GM12878 (cell line): ENCODE measurements around the gene GPER1. TPM values are rescaled to one million over a fixed set of nuclear protein-coding genes. Genes with fewer than 3 reads are reported as not detected.

Experiments
- ATAC-seq: fragments of 200-7000 bp; cut with Tn5 transposase; 3 replicates; pipeline ENCODE4 v1.9.1; 2020; ENCODE audit warnings: mild to moderate bottlenecking, moderate library complexity
- BruUV-seq: library from RNA; stranded (reverse); fragments of 400-500 nt; replicated peaks from 2 replicates; lab custom pipeline; 2021; lab: Mats Ljungman, UMichigan
- CTCF ChIA-PET: fragments of 300-600 bp; sonication (Branson Sonifier 250); formaldehyde crosslinking; extraction: SDS; loops from one replicate; lab custom pipeline; 2021; ENCODE audit warnings: inconsistent platforms; lab: Yijun Ruan, JAX
- POLR2A ChIA-PET: fragments of 350-600 bp; formaldehyde crosslinking; extraction: SDS; loops from one replicate; lab custom pipeline; 2021; ENCODE audit warnings: inconsistent platforms; lab: Charles Lee
- RAD21 ChIA-PET: fragments of 300-600 bp; sonication (Branson Sonifier 250); formaldehyde crosslinking; loops from one replicate; lab custom pipeline; 2023; ENCODE audit warnings: antibody characterized with exemption; ENCODE audit not compliant: unreplicated experiment; lab: Charles Lee
- SMC1A ChIA-PET: fragments of 300-600 bp; sonication (Branson Sonifier 250); formaldehyde crosslinking; loops from one replicate; lab custom pipeline; 2023; ENCODE audit not compliant: unreplicated experiment, uncharacterized antibody; lab: Charles Lee
- DNase-seq: peaks from one replicate; pipeline ENCODE4 v3.0.0-alpha.2; 2011; ENCODE audit warnings: low read depth, low spot score
- FAIRE-seq: peaks from 3 replicates; lab custom pipeline; 2011; peaks lifted over from hg19 to GRCh38; lab: Jason Lieb, UNC
- H2AFZ ChIP-seq: 2 replicates; pipeline ENCODE4 v1.6.0; 2011; ENCODE audit warnings: low read depth, low read length, control low read depth; ENCODE audit not compliant: control insufficient read depth
- H3K27ac ChIP-seq: 2 replicates; pipeline ENCODE4 v1.5.1; 2011; ENCODE audit warnings: control low read depth; ENCODE audit not compliant: control insufficient read depth, insufficient read depth
- H3K27me3 ChIP-seq, 2 experiments: replicated peaks in 1 of 2; 2 replicates each; pipeline versions ENCODE4 v1.6.0 to v1.6.1; 2011; ENCODE audit warnings: low read length in 1 of 2; ENCODE audit not compliant: control insufficient read depth in 2 of 2, insufficient read depth in 2 of 2
- H3K36me3 ChIP-seq, 2 experiments: 2 replicates each; pipeline ENCODE4 v1.5.1; 2011; ENCODE audit warnings: low read length in 1 of 2; ENCODE audit not compliant: control insufficient read depth in 2 of 2, insufficient read depth in 2 of 2
- H3K4me1 ChIP-seq: 2 replicates; pipeline ENCODE4 v1.6.1; 2011; ENCODE audit warnings: mild to moderate bottlenecking, low read length, moderate library complexity, mixed read lengths; ENCODE audit not compliant: control insufficient read depth, insufficient read depth
- H3K4me2 ChIP-seq: 2 replicates; pipeline ENCODE4 v1.6.0; 2011; ENCODE audit warnings: control low read depth; ENCODE audit not compliant: control insufficient read depth, insufficient read depth
- H3K4me3 ChIP-seq: fragments of 200-600 bp; sonication (generic); 2 replicates; pipeline ENCODE4 v1.5.1; 2016
- H3K79me2 ChIP-seq: 2 replicates; pipeline ENCODE4 v1.6.0; 2011; ENCODE audit warnings: low read length; ENCODE audit not compliant: control insufficient read depth, insufficient read depth
- H3K9ac ChIP-seq: 2 replicates; pipeline ENCODE4 v1.8.0; 2011; ENCODE audit warnings: low read length, control low read depth, mixed read lengths; ENCODE audit not compliant: control insufficient read depth, insufficient read depth
- H3K9me3 ChIP-seq: replicated peaks from 3 replicates; pipeline ENCODE4 v1.5.1; 2011; ENCODE audit warnings: mild to moderate bottlenecking, low read length; ENCODE audit not compliant: control insufficient read depth, insufficient read depth
- H4K20me1 ChIP-seq: 2 replicates; pipeline ENCODE4 v1.6.0; 2011; ENCODE audit not compliant: control insufficient read depth, insufficient read depth
- CEBPB ChIP-seq, 2 experiments: fragments of 150-350 bp in 1 of 2; IDR thresholded peaks; 2 replicates each; pipeline ENCODE4 v1.6.1; 2012 to 2014; ENCODE audit warnings: low read depth in 2 of 2, low read length in 2 of 2, borderline replicate concordance in 1 of 2, inconsistent platforms in 1 of 2
- CHD2 ChIP-seq: IDR thresholded peaks from 2 replicates; pipeline ENCODE4 v1.6.1; 2011; ENCODE audit warnings: low read depth, low read length, improper control_type of control experiment, borderline replicate concordance
- CREM ChIP-seq: IDR thresholded peaks from 2 replicates; pipeline ENCODE4 v1.6.1; 2014; ENCODE audit warnings: antibody characterized with exemption, low read depth
- DPF2 ChIP-seq: fragments of 450-650 bp; IDR thresholded peaks from 2 replicates; pipeline ENCODE4 v1.6.1; 2017; ENCODE audit warnings: mild to moderate bottlenecking
- EGR1 ChIP-seq, 2 experiments: IDR thresholded peaks; 1 replicate in 1 of 2; 2 replicates in 1 of 2; pipeline ENCODE4 v1.6.1; 2011 to 2012; ENCODE audit warnings: low read depth in 2 of 2, low read length in 2 of 2, borderline replicate concordance in 1 of 2, mild to moderate bottlenecking in 1 of 2, moderate library complexity in 1 of 2
- ESRRA ChIP-seq: IDR thresholded peaks from 2 replicates; pipeline ENCODE4 v1.6.1; 2012; ENCODE audit warnings: mild to moderate bottlenecking, low read length, improper control_type of control experiment
- FOS ChIP-seq: IDR thresholded peaks from 3 replicates; pipeline ENCODE4 v1.6.1; 2011; ENCODE audit warnings: borderline replicate concordance; ENCODE audit not compliant: insufficient read length; ENCODE audit errors: extremely low read depth
- IRF4 ChIP-seq: IDR thresholded peaks from 2 replicates; pipeline ENCODE4 v1.6.1; 2011; ENCODE audit warnings: low read depth, low read length
- JUNB ChIP-seq: IDR thresholded peaks from 2 replicates; pipeline ENCODE4 v1.6.1; 2016; ENCODE audit warnings: antibody characterized with exemption, mild to moderate bottlenecking
- LARP7 ChIP-seq: fragments of 450-650 bp; IDR thresholded peaks from 2 replicates; pipeline ENCODE4 v1.6.1; 2017; ENCODE audit warnings: mild to moderate bottlenecking
- MTA3 ChIP-seq: IDR thresholded peaks from 2 replicates; pipeline ENCODE4 v1.6.1; 2012; ENCODE audit warnings: low read length, inconsistent platforms, borderline replicate concordance
- NBN ChIP-seq: fragments of 450-650 bp; IDR thresholded peaks from 2 replicates; pipeline ENCODE4 v1.6.1; 2016
- RAD21 ChIP-seq: IDR thresholded peaks from 2 replicates; pipeline ENCODE4 v1.6.1; 2011; ENCODE audit warnings: mild to moderate bottlenecking, low read depth, low read length, moderate library complexity; ENCODE audit not compliant: insufficient read depth
- SMAD5 ChIP-seq: IDR thresholded peaks from 2 replicates; pipeline ENCODE4 v1.6.1; 2016; ENCODE audit warnings: antibody characterized with exemption, low read depth
- SRF ChIP-seq, 2 experiments: IDR thresholded peaks; 2 replicates each; pipeline ENCODE4 v1.6.1; 2011; ENCODE audit warnings: low read depth in 2 of 2, low read length in 2 of 2, mild to moderate bottlenecking in 1 of 2, moderate library complexity in 1 of 2
- TARDBP ChIP-seq: IDR thresholded peaks from 2 replicates; pipeline ENCODE4 v1.6.1; 2016; ENCODE audit warnings: borderline replicate concordance
- TCF12 ChIP-seq: IDR thresholded peaks from 2 replicates; pipeline ENCODE4 v1.6.1; 2011; ENCODE audit warnings: low read depth, mild to moderate bottlenecking, low read length
- WRNIP1 ChIP-seq: IDR thresholded peaks from 2 replicates; pipeline ENCODE4 v1.6.1; 2011; ENCODE audit warnings: low read depth, low read length, improper control_type of control experiment, borderline replicate concordance
- YY1 ChIP-seq: IDR thresholded peaks from 2 replicates; pipeline ENCODE4 v1.6.1; 2011; ENCODE audit warnings: low read depth, mild to moderate bottlenecking, low read length
- ZNF217 ChIP-seq: fragments of 450-650 bp; IDR thresholded peaks from 2 replicates; pipeline ENCODE4 v1.6.1; 2017; ENCODE audit warnings: antibody characterized with exemption, mild to moderate bottlenecking
- WGBS: methylation state at CpG from one replicate; pipeline ENCODE4 v1.1.6; 2016; ENCODE audit warnings: low lambda C conversion rate; ENCODE audit not compliant: insufficient replicate concordance, insufficient coverage; ENCODE audit errors: missing lambda C conversion rate; 5-methylcytosine and 5-hydroxymethylcytosine counted together
- in situ Hi-C: fragments of 300-500 bp; cut with MboI; formaldehyde crosslinking; loops from 9 replicates; pipeline ENCODE4 v1.14.3; 2018; ENCODE audit warnings: mixed read lengths
- intact Hi-C: fragments of 100-400 bp; cut with micrococcal nuclease; formaldehyde crosslinking; loops from one replicate; pipeline ENCODE4 v1.14.2; 2022; ENCODE audit not compliant: unreplicated experiment
- polyA plus RNA-seq, 11 experiments: library from polyadenylated mRNA; depleted of rRNA in 4 of 11; unstranded in 6 of 11; stranded (reverse) in 5 of 11; fragments of >200 nt; fragmentation: Nextera tagmentation in 4 of 11; fragmentation: Illumina TruSeq in 1 of 11; extraction: Ambion mirVana in 4 of 11; extraction: Trizol in 1 of 11; gene quantifications; 1 replicate in 1 of 11; 2 replicates in 10 of 11; pipeline versions ENCODE4 v1.2.1 to v1.2.3, GENCODE V29; 2011 to 2016; ENCODE audit warnings: inconsistent platforms in 2 of 11, missing spikeins in 2 of 11, low read depth in 1 of 11
- total RNA-seq, 4 experiments: library from RNA; depleted of rRNA in 3 of 4; stranded (reverse); fragments of >200 nt in 3 of 4; fragmentation: Illumina TruSeq in 1 of 4; extraction: Trizol in 1 of 4; gene quantifications; 2 replicates each; pipeline versions ENCODE4 v1.2.1 to v1.2.3, GENCODE V29; 2013 to 2021

Gene GPER1
- total and polyA plus RNA-seq, 10 of the 15 experiments (the other 5 are each of a cell fraction or from before 2014, with no cell fraction given) = 0.03 to 6.5 (median 2.6) TPM

GRCh38 chr7:1111156-1111555 lies 23.2 kb downstream of the GPER1 start:
- DNase-seq (no peak), FAIRE-seq (no peak), ATAC-seq (no peak)
- Histone ChIP-seq H4K20me1 (no peaks in the 10 kb centered on the region), H3K27ac (no peak overlapping the region), H3K4me3 (no peak overlapping the region), H3K79me2 (no peaks in the 10 kb centered on the region), H3K9ac (no peak overlapping the region), H3K36me3 (peaks cover 0 to 2% of the 10 kb centered on the region in 2 experiments; a peak in 2 of 4 replicates), H3K27me3 (no peaks in the 10 kb centered on the region), H3K4me2 (no peak overlapping the region), H3K4me1 (peaks cover 4% of the 10 kb centered on the region), H3K9me3 (no peaks in the 10 kb centered on the region), H2AFZ (no peak overlapping the region)
- 67% methylated on average over 3 of the region's 3 CpGs for whole genome bisulfite sequencing
- no TSS peak for BruUV-seq
- TF ChIP-seq CHD2 (no peak), CEBPB (IDR thresholded peaks at IDR 0.05; ENCODE audit: borderline replicate concordance in 1 of 2, low read depth in 2 of 2, low read length in 2 of 2) (no peak), SMAD5 (no peak), ESRRA (no peak), YY1 (no peak), WRNIP1 (no peak), IRF4 (no peak), SRF (IDR thresholded peaks at IDR 0.05; ENCODE audit: low read depth in 2 of 2, low read length in 2 of 2) (no peak), DPF2 (no peak), NBN (no peak), MTA3 (no peak), ZNF217 (no peak), TARDBP (no peak), RAD21 (no peak), LARP7 (no peak), EGR1 (IDR thresholded peaks at IDR 0.05; ENCODE audit: borderline replicate concordance in 1 of 2, low read depth in 2 of 2, low read length in 2 of 2) (no peak), FOS (no peak), TCF12 (no peak), CREM (no peak), JUNB (no peak)
- in situ Hi-C loops = no loop called here
- SMC1A ChIA-PET = no interaction called here
- RAD21 ChIA-PET = no interaction called here
- CTCF ChIA-PET = interaction anchor here (1.0 kb wide), 1 partner anchor 71 kb away, joined by 3 read pairs; no protein-coding TSS in a partner anchor
- POLR2A ChIA-PET = no interaction called here
- intact Hi-C loops = no loop called here
